CD4-positive, alpha-beta memory T cell (primary cell): ENCODE measurements around the gene SPATA31C1. TPM values are rescaled to one million over a fixed set of nuclear protein-coding genes. Genes with fewer than 3 reads are reported as not detected.
"Not testable (repeated sequence)": the region's sequence is repeated elsewhere in the genome, so short reads cannot be mapped to it uniquely, and the experiment has no call there.

Experiments used
- CTCF ChIA-PET: fragments of 350-600 bp; sonication (Branson Sonifier 250); formaldehyde crosslinking; loops from one replicate; lab custom pipeline; 2021; ENCODE audit warnings: inconsistent platforms; ENCODE audit not compliant: partially characterized antibody; lab: Charles Lee
- POLR2A ChIA-PET: fragments of 350-600 bp; sonication (Branson Sonifier 250); formaldehyde crosslinking; loops from one replicate; lab custom pipeline; 2021; ENCODE audit not compliant: partially characterized antibody; lab: Charles Lee
- DNase-seq, 5 donors: peaks; one replicate each; pipeline versions ENCODE4 v3.0.0 to v3.0.0-alpha.2; 2020 to 2022; ENCODE audit warnings: mixed read lengths in 1 of 5
- H3K27ac ChIP-seq: one replicate; pipeline ENCODE4 v1.7.0; 2013; ENCODE audit warnings: low read depth, low read length
- H3K27me3 ChIP-seq: 2 replicates; pipeline ENCODE4 v1.7.0; 2013; ENCODE audit warnings: mild to moderate bottlenecking, low read length, moderate library complexity; ENCODE audit not compliant: insufficient read depth
- H3K36me3 ChIP-seq: 2 replicates; pipeline ENCODE4 v1.7.0; 2013; ENCODE audit warnings: mild to moderate bottlenecking, low read length, moderate library complexity; ENCODE audit not compliant: insufficient read depth
- H3K4me1 ChIP-seq: 2 replicates; pipeline ENCODE4 v1.7.0; 2013; ENCODE audit warnings: mild to moderate bottlenecking, low read length, moderate library complexity; ENCODE audit not compliant: insufficient read depth
- H3K4me3 ChIP-seq, 2 donors: one replicate each; pipeline ENCODE4 v1.7.0; 2013; ENCODE audit warnings: low read length in 2 of 2, mild to moderate bottlenecking in 1 of 2
- H3K9me3 ChIP-seq, 2 donors: one replicate each; pipeline ENCODE4 v1.7.0; 2013; ENCODE audit warnings: low read length in 2 of 2, control low read depth in 1 of 2; ENCODE audit not compliant: control insufficient read depth in 1 of 2
- H3K27ac Mint-ChIP-seq, 7 donors: one replicate each; pipeline ENCODE4 v1.8.0; 2020 to 2021; ENCODE audit warnings: mixed read lengths in 7 of 7, mild to moderate bottlenecking in 6 of 7, inconsistent platforms in 3 of 7, moderate library complexity in 3 of 7
- H3K27me3 Mint-ChIP-seq, 2 donors: one replicate each; pipeline ENCODE4 v1.8.0; 2020 to 2021; ENCODE audit warnings: mixed read lengths in 2 of 2
- H3K36me3 Mint-ChIP-seq, 2 donors: one replicate each; pipeline ENCODE4 v1.8.0; 2020 to 2021; ENCODE audit warnings: mixed read lengths in 2 of 2, inconsistent platforms in 1 of 2, mild to moderate bottlenecking in 1 of 2
- H3K4me1 Mint-ChIP-seq, 4 donors: one replicate each; pipeline ENCODE4 v1.8.0; 2020 to 2021; ENCODE audit warnings: mixed read lengths in 4 of 4, mild to moderate bottlenecking in 1 of 4
- H3K4me3 Mint-ChIP-seq, 8 donors: one replicate each; pipeline ENCODE4 v1.8.0; 2020 to 2021; ENCODE audit warnings: mixed read lengths in 8 of 8, mild to moderate bottlenecking in 7 of 8, moderate library complexity in 6 of 8, inconsistent platforms in 3 of 8
- H3K9me3 Mint-ChIP-seq, 8 donors: one replicate each; pipeline ENCODE4 v1.8.0; 2020 to 2021; ENCODE audit warnings: mixed read lengths in 8 of 8, mild to moderate bottlenecking in 5 of 8, inconsistent platforms in 3 of 8, moderate library complexity in 1 of 8
- intact Hi-C: fragments of 100-400 bp; cut with micrococcal nuclease; formaldehyde crosslinking; loops from one replicate; pipeline ENCODE4 v1.15.1; 2023
- polyA plus RNA-seq, 2 donors: library from polyadenylated mRNA; unstranded; fragments of 300-500 nt; fragmentation: Illumina TruSeq; gene quantifications; one replicate each; pipeline ENCODE4 v1.2.3, GENCODE V29; 2021
- total RNA-seq, 2 experiments: library from RNA; stranded (reverse); gene quantifications; one replicate each; pipeline ENCODE4 v1.2.3, GENCODE V29; 2021

The SPATA31C1 gene
- total RNA-seq, result not detected
- polyA plus RNA-seq, result not detected

GRCh38 chr9:87917662-87918061 is at the start of gene SPATA31C1:
TSS of gene SPATA31C1 (plus strand) at chr9:87917962.
- H3K27ac ChIP-seq, H3K36me3 Mint-ChIP-seq, POLR2A ChIA-PET, H3K4me1 Mint-ChIP-seq, intact Hi-C loops, H3K27ac Mint-ChIP-seq, H3K27me3 Mint-ChIP-seq, DNase-seq, H3K9me3 ChIP-seq, H3K4me3 Mint-ChIP-seq, H3K4me1 ChIP-seq, CTCF ChIA-PET, H3K36me3 ChIP-seq, H3K4me3 ChIP-seq, H3K27me3 ChIP-seq, H3K9me3 Mint-ChIP-seq: not testable (repeated sequence)

GRCh38 chr9:87868175-87868574 is 49.6 kb upstream of the SPATA31C1 start:
- H3K4me3 ChIP-seq, result no peak overlapping the region
- H3K27me3 ChIP-seq, result no peaks in the 10 kb centered on the region
- no peaks in the 10 kb centered on the region for H3K9me3 ChIP-seq
- H3K9me3 Mint-ChIP-seq, result peaks cover 0 to 5% (median 0%) of the 10 kb centered on the region in 8 donors
- no peaks in the 10 kb centered on the region for H3K36me3 ChIP-seq
- H3K27ac Mint-ChIP-seq, result no peak overlapping the region
- H3K27ac ChIP-seq, result no peak overlapping the region
- H3K4me3 Mint-ChIP-seq, result no peak overlapping the region
- intact Hi-C loops, result no loop called here
- H3K4me1 ChIP-seq, result no peaks in the 10 kb centered on the region
- no peak for DNase-seq
- H3K27me3 Mint-ChIP-seq, result peaks cover 0 to 3% of the 10 kb centered on the region in 2 donors
- CTCF ChIA-PET, result interaction anchor here (1.0 kb wide), 1 partner anchor 11 kb away, joined by 3 read pairs; no protein-coding TSS in a partner anchor
- H3K36me3 Mint-ChIP-seq, result peaks cover 0 to 3% of the 10 kb centered on the region in 2 donors
- peaks cover 0 to 4% (median under 1%) of the 10 kb centered on the region in 4 donors for H3K4me1 Mint-ChIP-seq
- POLR2A ChIA-PET, result no interaction called here

GRCh38 chr9:87868635-87869034 is 49.1 kb upstream of the SPATA31C1 start:
- intact Hi-C loops, result no loop called here
- CTCF ChIA-PET, result interaction anchor here (1.0 kb wide), 1 partner anchor 10 kb away, joined by 3 read pairs; no protein-coding TSS in a partner anchor

GRCh38 chr9:87869082-87869481 is 48.7 kb upstream of the SPATA31C1 start:
- Mint-ChIP-seq H3K4me1 (peaks cover 0 to 4% (median under 1%) of the 10 kb centered on the region in 4 donors), H3K27ac (peak overlapping the region in 1 of 7 donors; percentile 50), H3K4me3 (no peak overlapping the region), H3K36me3 (peaks cover 0 to 3% of the 10 kb centered on the region in 2 donors), H3K9me3 (peaks cover 0 to 5% (median 0%) of the 10 kb centered on the region in 8 donors), H3K27me3 (peaks cover 0 to 3% of the 10 kb centered on the region in 2 donors)
- ChIA-PET POLR2A (no interaction called here), CTCF (interaction anchor here (0.6 kb wide), 1 partner anchor 325 kb away, joined by 3 read pairs; no protein-coding TSS in a partner anchor)
- Histone ChIP-seq H3K4me1 (no peaks in the 10 kb centered on the region), H3K4me3 (no peak overlapping the region), H3K27ac (no peak overlapping the region), H3K36me3 (no peaks in the 10 kb centered on the region), H3K27me3 (no peaks in the 10 kb centered on the region), H3K9me3 (no peaks in the 10 kb centered on the region)
- intact Hi-C loops, result no loop called here
- DNase-seq, result no peak

More at GRCh38 chr9:87868635-87869034, 49.1 kb upstream of the SPATA31C1 start:
- peaks cover 0 to 3% of the 10 kb centered on the region in 2 donors for H3K36me3 Mint-ChIP-seq
- no peak for DNase-seq
- H3K4me3 Mint-ChIP-seq, result no peak overlapping the region
- POLR2A ChIA-PET, result no interaction called here
- Histone ChIP-seq H3K36me3 (no peaks in the 10 kb centered on the region), H3K9me3 (no peaks in the 10 kb centered on the region), H3K27me3 (no peaks in the 10 kb centered on the region), H3K4me3 (no peak overlapping the region), H3K4me1 (no peaks in the 10 kb centered on the region), H3K27ac (no peak overlapping the region)
- H3K9me3 Mint-ChIP-seq, result peaks cover 0 to 5% (median 0%) of the 10 kb centered on the region in 8 donors
- H3K27ac Mint-ChIP-seq, result peak overlapping the region in 1 of 7 donors; percentile 50
- peaks cover 0 to 4% (median under 1%) of the 10 kb centered on the region in 4 donors for H3K4me1 Mint-ChIP-seq
- peaks cover 0 to 3% of the 10 kb centered on the region in 2 donors for H3K27me3 Mint-ChIP-seq

- Histone ChIP-seq H3K36me3 (no peaks in the 10 kb centered on the region), H3K4me1 (no peaks in the 10 kb centered on the region), H3K4me3 (no peak overlapping the region), H3K27me3 (no peaks in the 10 kb centered on the region), H3K27ac (no peak overlapping the region), H3K9me3 (no peaks in the 10 kb centered on the region)
- Mint-ChIP-seq H3K9me3 (peaks cover 0 to 3% (median 0%) of the 10 kb centered on the region in 8 donors), H3K27ac (no peak overlapping the region), H3K4me3 (no peak overlapping the region), H3K4me1 (peaks cover 0 to 4% (median under 1%) of the 10 kb centered on the region in 4 donors), H3K27me3 (peaks cover 3 to 5% of the 10 kb centered on the region in 2 donors), H3K36me3 (peaks cover 0 to 3% of the 10 kb centered on the region in 2 donors)
- ChIA-PET CTCF (no interaction called here), POLR2A (no interaction called here)
- no peak for DNase-seq
- intact Hi-C loops, result no loop called here
Measured at GRCh38 chr9:87871425-87872078, 46.2 kb upstream of the SPATA31C1 start.

- H3K9me3 Mint-ChIP-seq, result peaks cover 0 to 3% (median 0%) of the 10 kb centered on the region in 8 donors
- peaks cover 3 to 6% of the 10 kb centered on the region in 2 donors for H3K27me3 Mint-ChIP-seq
- CTCF ChIA-PET, result no interaction called here
- no peak overlapping the region for H3K27ac ChIP-seq
- POLR2A ChIA-PET, result no interaction called here
- no peaks in the 10 kb centered on the region for H3K27me3 ChIP-seq
- no peak overlapping the region for H3K4me3 Mint-ChIP-seq
- H3K36me3 Mint-ChIP-seq, result peaks cover 0 to 3% of the 10 kb centered on the region in 2 donors
- DNase-seq, result no peak
- no peaks in the 10 kb centered on the region for H3K36me3 ChIP-seq
- no peaks in the 10 kb centered on the region for H3K4me1 ChIP-seq
- peaks cover 0 to 4% (median under 1%) of the 10 kb centered on the region in 4 donors for H3K4me1 Mint-ChIP-seq
- no peak overlapping the region for H3K4me3 ChIP-seq
- no peak overlapping the region for H3K27ac Mint-ChIP-seq
- intact Hi-C loops, result no loop called here
- H3K9me3 ChIP-seq, result no peaks in the 10 kb centered on the region
Measured at GRCh38 chr9:87872079-87872624, 45.6 kb upstream of the SPATA31C1 start.

GRCh38 chr9:87873607-87874303 is 44.0 kb upstream of the SPATA31C1 start:
- ChIA-PET CTCF (no interaction called here), POLR2A (no interaction called here)

More at GRCh38 chr9:87873607-87874303, 44.0 kb upstream of the SPATA31C1 start:
- intact Hi-C loops, result no loop called here
- no peak overlapping the region for H3K27ac Mint-ChIP-seq
- Histone ChIP-seq H3K9me3 (no peaks in the 10 kb centered on the region), H3K27me3 (no peaks in the 10 kb centered on the region), H3K27ac (no peak overlapping the region), H3K4me3 (no peak overlapping the region), H3K36me3 (no peaks in the 10 kb centered on the region), H3K4me1 (no peaks in the 10 kb centered on the region)
- peaks cover 3 to 12% of the 10 kb centered on the region in 2 donors for H3K27me3 Mint-ChIP-seq
- H3K4me1 Mint-ChIP-seq, result peaks cover 0 to 4% (median under 1%) of the 10 kb centered on the region in 4 donors
- no peak for DNase-seq
- peaks cover 0 to 3% of the 10 kb centered on the region in 2 donors for H3K36me3 Mint-ChIP-seq
- peaks cover 0 to 3% (median 0%) of the 10 kb centered on the region in 8 donors for H3K9me3 Mint-ChIP-seq
- H3K4me3 Mint-ChIP-seq, result no peak overlapping the region
